Heart left ventricle (tissue), 16 donors: ENCODE results near the gene CXCL10. TPM values are rescaled to one million over a fixed set of nuclear protein-coding genes. Genes with fewer than 3 reads are reported as not detected.

ENCODE experiments used
- ATAC-seq, 4 donors: fragments of 200-7000 bp; cut with Tn5 transposase; one replicate each; pipeline ENCODE4 v1.9.1; 2020 to 2022; ENCODE audit warnings: moderate library complexity in 4 of 4, mild to moderate bottlenecking in 3 of 4, moderate number of reproducible peaks in 1 of 4
- DNase-seq, 5 donors: peaks; one replicate each; pipeline ENCODE4 v3.0.0-alpha.2; 2020
- H3K27ac ChIP-seq, 12 donors: fragments of 200-600 bp; sonication (generic) in 4 of 12; one replicate each; pipeline versions ENCODE4 v1.5.0 to v1.8.0; 2016 to 2022; ENCODE audit warnings: mild to moderate bottlenecking in 2 of 12
- H3K27me3 ChIP-seq, 9 donors: fragments of 200-600 bp; sonication (generic) in 2 of 9; one replicate each; pipeline versions ENCODE4 v1.5.1 to v1.8.0; 2016 to 2022; ENCODE audit warnings: mild to moderate bottlenecking in 3 of 9
- H3K36me3 ChIP-seq, 9 donors: fragments of 200-600 bp; sonication (generic) in 2 of 9; one replicate each; pipeline versions ENCODE4 v1.5.0 to v1.8.0; 2018 to 2022; ENCODE audit warnings: mild to moderate bottlenecking in 2 of 9
- H3K4me1 ChIP-seq, 12 donors: fragments of 200-600 bp; sonication (generic) in 4 of 12; one replicate each; pipeline versions ENCODE4 v1.5.0 to v1.8.0; 2016 to 2022; ENCODE audit warnings: mild to moderate bottlenecking in 3 of 12
- H3K4me3 ChIP-seq, 12 donors: fragments of 200-600 bp; sonication (generic) in 4 of 12; one replicate each; pipeline versions ENCODE4 v1.5.0 to v1.8.0; 2017 to 2022; ENCODE audit warnings: mild to moderate bottlenecking in 9 of 12, moderate library complexity in 4 of 12
- H3K9me3 ChIP-seq, 12 donors: fragments of 200-600 bp; sonication (generic) in 4 of 12; one replicate each; pipeline versions ENCODE4 v1.5.0 to v1.8.0; 2016 to 2022; ENCODE audit warnings: mild to moderate bottlenecking in 1 of 12
- CTCF ChIP-seq, 12 donors: fragments of 200-600 bp; sonication (generic) in 4 of 12; IDR thresholded peaks; one replicate each; pipeline versions ENCODE4 v1.5.0 to v1.8.0; 2018 to 2022; ENCODE audit warnings: antibody characterized with exemption in 12 of 12, mild to moderate bottlenecking in 5 of 12
- POLR2A ChIP-seq, 2 donors: fragments of 450-650 bp; IDR thresholded peaks; one replicate each; pipeline ENCODE4 v1.6.1; 2017; ENCODE audit warnings: antibody characterized with exemption in 2 of 2, mild to moderate bottlenecking in 2 of 2, moderate library complexity in 2 of 2
- WGBS, 4 donors: extraction: QIAGEN DNeasy Blood & Tissue Kit in 2 of 4; methylation state at CpG; one replicate each; pipeline versions ENCODE4 v1.1.5 to v1.1.7; 2013 to 2018; 5-methylcytosine and 5-hydroxymethylcytosine counted together
- intact Hi-C, 10 donors: fragments of 100-400 bp; cut with DNase I; formaldehyde crosslinking; loops; one replicate each; pipeline versions ENCODE4 v1.11.1 to v1.14.2; 2022
- polyA plus RNA-seq, 2 donors: library from polyadenylated mRNA; stranded (reverse); fragments of 200-250 nt; gene quantifications; one replicate each; pipeline ENCODE4 v1.2.3, GENCODE V29; 2013
- total RNA-seq, 9 donors: library from RNA; depleted of rRNA in 2 of 9; stranded (reverse); fragments of >200 nt in 2 of 9; fragmentation: NEBNext Ultra II Directional in 3 of 9; extraction: Animal tissue kit (Norgen Biotek cat#: 25700) in 3 of 9; gene quantifications; one replicate each; pipeline versions ENCODE4 v1.1.0 to v1.2.4, GENCODE V29; 2016 to 2023
- donor health status: ischemic (EF 13 %, LVEDD 7.1; RV severe dilation, severe dysfunction).
- donor health status: healthy with polysubstance abuse.
- donor health status: DM: no; HTN: yes; CAD: no.
- donor health status: DM: no; HTN: no; CAD: no.
- donor health status: ischemic (EF 25% LVEDD 6.9; RV normal size, moderate dysfunction).
- donor health status: ischemic (EF 25% LVEDD 5.7; RV mildly dilated, moderate dysfunction).
- donor health status: healthy.
- donor health status: DM: yes; HTN: yes; CAD: no.
- donor health status: ischemic (EF 35%, LVEDD 5.7; RV mildly dilated, moderate dysfunction).
- donor health status: nonischemic (EF 11% LVEDD 7.7; RV severe dilation, severe dysfunction).
- donor health status: DM: yes; HTN: yes; CAD: no.
- donor health status: PGD.
- donor health status: ischemic (EF 29% LVEDD 5.4; RV normal size, mild dysfunction).
- donor health status: nonischemic (EF 23%, LVEDD 6.1; RV moderate dilation, normal function).

Gene CXCL10
- total and polyA plus RNA-seq, 11 donors: 0.10 to 252 (median 0.64) TPM; not detected in 3

GRCh38 chr4:76058888-76059426, 35.7 kb upstream of the CXCL10 start:
- H3K9me3 ChIP-seq: no peaks in the 10 kb centered on the region
- intact Hi-C loops: loop anchor here in 1 of 10 donors (5.0 kb wide), 1 partner anchor 42 kb away; no protein-coding TSS in a partner anchor
- 56 to 75% (median 67%) methylated on average over 3 of the region's 3 CpGs for WGBS, 4 donors
- no peaks in the 10 kb centered on the region for H3K36me3 ChIP-seq
- ATAC-seq: no peak
- peaks cover 0 to 12% (median 0%) of the 10 kb centered on the region in 9 donors for H3K27me3 ChIP-seq
- DNase-seq: no peak
- H3K4me3 ChIP-seq: no peak overlapping the region
- TF ChIP-seq POLR2A (IDR thresholded peaks at IDR 0.05) (no peak), CTCF (IDR thresholded peaks at IDR 0.05) (no peak)
- no peak overlapping the region for H3K27ac ChIP-seq
- peaks cover 0 to 14% (median 0%) of the 10 kb centered on the region in 12 donors for H3K4me1 ChIP-seq

- intact Hi-C loops: loop anchor here in 1 of 10 donors (5.0 kb wide), 1 partner anchor 41 kb away; no protein-coding TSS in a partner anchor
- Histone ChIP-seq H3K4me3 (no peak overlapping the region), H3K27ac (no peak overlapping the region), H3K9me3 (no peaks in the 10 kb centered on the region), H3K27me3 (peaks cover 0 to 15% (median 0%) of the 10 kb centered on the region in 9 donors), H3K4me1 (peaks cover 0 to 14% (median 0%) of the 10 kb centered on the region in 12 donors), H3K36me3 (no peaks in the 10 kb centered on the region)
- ATAC-seq: no peak
- no peak for TF ChIP-seq CTCF (IDR thresholded peaks at IDR 0.05)
- TF ChIP-seq POLR2A (IDR thresholded peaks at IDR 0.05): no peak
- DNase-seq: no peak
Observed at GRCh38 chr4:76058302-76058701, 35.0 kb upstream of the CXCL10 start.

GRCh38 chr4:76055421-76055820, 32.1 kb upstream of the CXCL10 start:
- TF ChIP-seq CTCF (IDR thresholded peaks at IDR 0.05): no peak
- no peak for TF ChIP-seq POLR2A (IDR thresholded peaks at IDR 0.05)
- no peak for ATAC-seq
- H3K4me1 ChIP-seq: peaks cover 0 to 11% (median 0%) of the 10 kb centered on the region in 12 donors
- H3K9me3 ChIP-seq: no peaks in the 10 kb centered on the region
- DNase-seq: no peak
- H3K27me3 ChIP-seq: peaks cover 0 to 15% (median 0%) of the 10 kb centered on the region in 9 donors
- 60 to 80% (median 75%) methylated on average over 2 of the region's 2 CpGs for WGBS, 4 donors
- intact Hi-C loops: loop anchor here in 1 of 10 donors (5.0 kb wide), 1 partner anchor 38 kb away; no protein-coding TSS in a partner anchor
- H3K4me3 ChIP-seq: no peak overlapping the region
- no peaks in the 10 kb centered on the region for H3K36me3 ChIP-seq
- H3K27ac ChIP-seq: no peak overlapping the region

- TF ChIP-seq CTCF (IDR thresholded peaks at IDR 0.05) (no peak), POLR2A (IDR thresholded peaks at IDR 0.05) (no peak)
- DNase-seq (no peak), ATAC-seq (no peak)
- Histone ChIP-seq H3K36me3 (no peaks in the 10 kb centered on the region), H3K4me3 (no peak overlapping the region), H3K4me1 (peaks cover 0 to 7% (median 0%) of the 10 kb centered on the region in 12 donors), H3K9me3 (no peaks in the 10 kb centered on the region), H3K27ac (no peak overlapping the region), H3K27me3 (peaks cover 0 to 15% (median 0%) of the 10 kb centered on the region in 9 donors)
- intact Hi-C loops: loop anchor here in 1 of 10 donors (5.0 kb wide), 1 partner anchor 38 kb away; no protein-coding TSS in a partner anchor
- WGBS, 4 donors: 89 to 95% (median 90%) methylated on average over 2 of the region's 2 CpGs
Observed at GRCh38 chr4:76055016-76055415, 31.7 kb upstream of the CXCL10 start.
